Measurements from ENCODE around the gene MRPL18. TPM values are rescaled to one million over a fixed set of nuclear protein-coding genes. Genes with fewer than 3 reads are reported as not detected.

Gene MRPL18
- total RNA-seq, 2 experiments from 2014 or later = 9.8 to 10.2 TPM

DNA sequence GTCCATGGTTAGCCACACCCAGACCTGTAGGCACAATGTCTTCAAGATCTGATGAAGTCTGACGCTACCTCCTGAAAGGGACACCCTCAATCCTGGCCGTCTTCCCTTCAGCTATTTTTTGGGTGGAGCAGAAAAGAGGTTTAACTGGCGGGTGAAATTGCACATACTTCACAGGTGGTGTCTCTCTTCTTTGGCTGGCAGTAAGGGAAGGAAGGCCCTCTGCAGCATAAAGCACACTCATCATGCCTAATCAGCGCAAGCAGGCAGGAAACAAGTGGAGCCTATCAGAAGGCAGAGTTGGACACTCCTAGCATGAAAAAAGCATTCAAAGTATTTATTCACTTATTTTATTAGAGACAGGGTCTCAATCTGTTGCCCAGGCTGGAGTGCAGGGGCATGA, 42.7 kb downstream of the MRPL18 start:
- Mint-ChIP-seq H3K9me3 (no peaks in the 10 kb centered on the region), H3K27me3 (no peaks in the 10 kb centered on the region), H3K4me3 (no peak overlapping the region), H3K36me3 (ENCODE audit: low read depth) (no peaks in the 10 kb centered on the region), H3K27ac (no peak overlapping the region), H3K4me1 (ENCODE audit: low read depth) (peaks cover 47% of the 10 kb centered on the region)
- ATAC-seq (ENCODE audit: poor library complexity) (no peak), DNase-seq (peak in 2 of 14 experiments; percentile 17 to 21)
- POLR2A ChIA-PET = interaction anchor here (1.0 to 2.6 kb wide), 5 partner anchors 11 to 43 kb away, joined by 3 to 11 read pairs (median 5); partner anchors contain the start of genes MRPL18 and TCP1
- TF ChIP-seq, protein P1, sequence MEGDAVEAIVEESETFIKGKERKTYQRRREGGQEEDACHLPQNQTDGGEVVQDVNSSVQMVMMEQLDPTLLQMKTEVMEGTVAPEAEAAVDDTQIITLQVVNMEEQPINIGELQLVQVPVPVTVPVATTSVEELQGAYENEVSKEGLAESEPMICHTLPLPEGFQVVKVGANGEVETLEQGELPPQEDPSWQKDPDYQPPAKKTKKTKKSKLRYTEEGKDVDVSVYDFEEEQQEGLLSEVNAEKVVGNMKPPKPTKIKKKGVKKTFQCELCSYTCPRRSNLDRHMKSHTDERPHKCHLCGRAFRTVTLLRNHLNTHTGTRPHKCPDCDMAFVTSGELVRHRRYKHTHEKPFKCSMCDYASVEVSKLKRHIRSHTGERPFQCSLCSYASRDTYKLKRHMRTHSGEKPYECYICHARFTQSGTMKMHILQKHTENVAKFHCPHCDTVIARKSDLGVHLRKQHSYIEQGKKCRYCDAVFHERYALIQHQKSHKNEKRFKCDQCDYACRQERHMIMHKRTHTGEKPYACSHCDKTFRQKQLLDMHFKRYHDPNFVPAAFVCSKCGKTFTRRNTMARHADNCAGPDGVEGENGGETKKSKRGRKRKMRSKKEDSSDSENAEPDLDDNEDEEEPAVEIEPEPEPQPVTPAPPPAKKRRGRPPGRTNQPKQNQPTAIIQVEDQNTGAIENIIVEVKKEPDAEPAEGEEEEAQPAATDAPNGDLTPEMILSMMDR (IDR thresholded peaks at IDR 0.05) = no peak
- H3K4me1 ChIP-seq (ENCODE audit: insufficient read depth, low read length) = peaks cover 23% of the 10 kb centered on the region
- H3K9me3 ChIP-seq (ENCODE audit: control insufficient read depth in 1 of 2, insufficient read depth in 1 of 2, low read length in 2 of 2) = no peaks in the 10 kb centered on the region
- CTCF ChIA-PET = no interaction called here
- no peak overlapping the region for H3K27ac ChIP-seq (ENCODE audit: low read depth in 1 of 2, low read length in 2 of 2)
- no peaks in the 10 kb centered on the region for H3K27me3 ChIP-seq (ENCODE audit: control insufficient read depth in 1 of 2, insufficient read depth in 2 of 2, low read length in 2 of 2)
- intact Hi-C loops (cut with DNase I, micrococcal nuclease) = no loop called here
- no peaks in the 10 kb centered on the region for H3K36me3 ChIP-seq (ENCODE audit: insufficient read depth, low read length)
- no peak overlapping the region for H3K4me3 ChIP-seq (ENCODE audit: low read length)

DNA sequence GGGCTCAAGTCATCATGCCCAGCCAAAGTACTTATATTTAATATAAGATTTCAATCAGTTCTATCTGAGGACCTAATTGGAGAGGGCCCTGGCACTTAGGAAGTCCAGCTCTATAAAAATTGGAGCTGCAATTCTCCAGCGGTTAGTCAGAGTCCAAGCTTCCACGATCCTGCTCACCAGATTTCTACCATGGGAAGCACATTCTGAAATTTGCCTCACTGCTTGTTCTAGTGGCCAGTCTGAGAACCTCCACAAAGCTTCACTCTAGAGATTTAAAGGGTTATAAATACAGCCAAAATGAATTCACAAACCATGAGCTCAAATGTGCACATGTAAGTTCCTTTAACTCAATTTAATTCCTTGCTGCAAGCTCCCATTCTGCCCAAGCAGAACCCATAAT, 43.3 kb downstream of the MRPL18 start:
- peaks cover 47% of the 10 kb centered on the region for H3K4me1 Mint-ChIP-seq (ENCODE audit: low read depth)
- H3K4me3 Mint-ChIP-seq = no peak overlapping the region
- CTCF ChIA-PET = no interaction called here
- no peaks in the 10 kb centered on the region for H3K27me3 Mint-ChIP-seq
- no peaks in the 10 kb centered on the region for H3K36me3 ChIP-seq (ENCODE audit: insufficient read depth, low read length)
- no peak for DNase-seq
- H3K27ac Mint-ChIP-seq = peak overlapping the region; percentile 58
- TF ChIP-seq, protein P1 (IDR thresholded peaks at IDR 0.05) = no peak
- no peak overlapping the region for H3K4me3 ChIP-seq (ENCODE audit: low read length)
- no peak for ATAC-seq (ENCODE audit: poor library complexity)
- intact Hi-C loops (cut with DNase I, micrococcal nuclease) = no loop called here
- POLR2A ChIA-PET = interaction anchor here (0.7 to 2.6 kb wide), 6 partner anchors 11 to 107 kb away, joined by 3 to 11 read pairs (median 4); partner anchors contain the start of genes MRPL18 and TCP1
- H3K9me3 Mint-ChIP-seq = no peaks in the 10 kb centered on the region
- no peaks in the 10 kb centered on the region for H3K27me3 ChIP-seq (ENCODE audit: control insufficient read depth in 1 of 2, insufficient read depth in 2 of 2, low read length in 2 of 2)
- H3K36me3 Mint-ChIP-seq (ENCODE audit: low read depth) = no peaks in the 10 kb centered on the region
- no peak overlapping the region for H3K27ac ChIP-seq (ENCODE audit: low read depth in 1 of 2, low read length in 2 of 2)
- H3K4me1 ChIP-seq (ENCODE audit: insufficient read depth, low read length) = peaks cover 23% of the 10 kb centered on the region
- no peaks in the 10 kb centered on the region for H3K9me3 ChIP-seq (ENCODE audit: control insufficient read depth in 1 of 2, insufficient read depth in 1 of 2, low read length in 2 of 2)

DNA sequence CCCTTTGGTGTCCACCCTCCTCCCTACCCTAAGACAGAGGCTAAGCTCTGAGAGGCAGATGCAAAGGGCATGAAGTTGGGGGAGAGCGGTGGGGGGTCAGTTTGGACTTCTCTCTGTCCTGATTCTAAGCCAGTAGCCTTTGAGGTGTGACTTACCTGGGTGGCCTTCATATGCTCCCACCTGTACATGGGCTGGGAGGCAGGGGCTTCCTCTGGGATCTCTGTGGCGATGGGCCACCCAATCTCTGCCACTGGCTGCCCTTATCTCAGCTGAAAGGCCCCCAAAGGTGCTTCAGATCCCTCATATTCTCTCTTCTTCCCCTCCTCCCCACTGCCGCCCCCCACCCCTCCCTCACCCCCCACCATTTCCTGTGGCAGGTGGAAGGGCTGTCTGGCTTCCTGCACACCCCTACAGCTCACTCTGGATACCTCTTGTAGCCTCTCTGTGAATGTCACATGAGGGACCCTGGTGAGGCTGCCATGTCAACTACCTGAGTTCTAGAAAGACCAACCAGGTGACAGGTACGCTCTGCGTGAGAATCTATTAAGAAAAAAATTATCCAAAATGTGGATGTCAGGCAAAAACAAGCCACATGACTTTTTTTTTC, 43.8 kb downstream of the MRPL18 start:
- ChIA-PET POLR2A (interaction anchor here (0.7 to 2.6 kb wide), 5 partner anchors 10 to 108 kb away, joined by 3 to 11 read pairs (median 5); partner anchors contain the start of genes MRPL18 and TCP1), CTCF (no interaction called here)
- Histone ChIP-seq H3K4me1 (ENCODE audit: insufficient read depth, low read length) (peaks cover 23% of the 10 kb centered on the region), H3K9me3 (ENCODE audit: control insufficient read depth in 1 of 2, insufficient read depth in 1 of 2, low read length in 2 of 2) (no peaks in the 10 kb centered on the region), H3K27me3 (ENCODE audit: control insufficient read depth in 1 of 2, insufficient read depth in 2 of 2, low read length in 2 of 2) (no peaks in the 10 kb centered on the region), H3K27ac (ENCODE audit: low read depth in 1 of 2, low read length in 2 of 2) (no peak overlapping the region), H3K4me3 (ENCODE audit: low read length) (no peak overlapping the region), H3K36me3 (ENCODE audit: insufficient read depth, low read length) (no peaks in the 10 kb centered on the region)
- DNase-seq (peak in 1 of 14 experiments; percentile 38), ATAC-seq (ENCODE audit: poor library complexity) (peak; percentile 82)
- Mint-ChIP-seq H3K4me3 (no peak overlapping the region), H3K9me3 (no peaks in the 10 kb centered on the region), H3K27ac (peak overlapping the region; percentile 58), H3K27me3 (no peaks in the 10 kb centered on the region), H3K4me1 (ENCODE audit: low read depth) (peaks cover 47% of the 10 kb centered on the region), H3K36me3 (ENCODE audit: low read depth) (no peaks in the 10 kb centered on the region)
- TF ChIP-seq, protein P1 (IDR thresholded peaks at IDR 0.05) = no peak
- intact Hi-C loops (cut with DNase I, micrococcal nuclease) = no loop called here

Measured in CD4-positive, alpha-beta T cell (primary cell).